HG03439 (cell line): Measurements from ENCODE around the gene ZBTB43.
"Not testable (repeated sequence)": the region's sequence is repeated elsewhere in the genome, so short reads cannot be mapped to it uniquely, and the experiment has no call there.

Experiments
- ATAC-seq: cut with Tn5 transposase; IDR thresholded peaks from one replicate; pipeline ENCODE4 v1.9.1; 2021; ENCODE audit warnings: mild to moderate bottlenecking, moderate library complexity; ENCODE audit not compliant: unreplicated experiment

Gene ZBTB43

GRCh38 chr9:126790561-126790960 lies 14.3 kb upstream of the ZBTB43 start:
- no peak for ATAC-seq

- no peak for ATAC-seq
Observed at GRCh38 chr9:126791406-126792230, 13.2 kb upstream of the ZBTB43 start.

GRCh38 chr9:126793686-126794417 lies 11.0 kb upstream of the ZBTB43 start:
- ATAC-seq: no peak

- no peak for ATAC-seq
Observed at GRCh38 chr9:126794441-126794840, 10.4 kb upstream of the ZBTB43 start.

GRCh38 chr9:126796758-126797157 lies 8.1 kb upstream of the ZBTB43 start:
- ATAC-seq: no peak

- ATAC-seq: no peak
Observed at GRCh38 chr9:126797903-126798302, 6.9 kb upstream of the ZBTB43 start.

GRCh38 chr9:126799034-126799433 lies 5.8 kb upstream of the ZBTB43 start:
- ATAC-seq: no peak

- ATAC-seq: no peak
Observed at GRCh38 chr9:126802318-126803059, 2.4 kb upstream of the ZBTB43 start.

GRCh38 chr9:126804198-126804695 lies 593 bp upstream of the ZBTB43 start:
- no peak for ATAC-seq

- ATAC-seq: peak; percentile 75
Observed at GRCh38 chr9:126805554-126806262, 868 bp downstream of the ZBTB43 start.

GRCh38 chr9:126806336-126806735 lies 1.5 kb downstream of the ZBTB43 start:
- no peak for ATAC-seq

- no peak for ATAC-seq
Observed at GRCh38 chr9:126809068-126809467, 4.2 kb downstream of the ZBTB43 start.

GRCh38 chr9:126810221-126810620 lies 5.4 kb downstream of the ZBTB43 start:
- ATAC-seq: not testable (repeated sequence)

GRCh38 chr9:126813072-126813471 lies 8.2 kb downstream of the ZBTB43 start:
- ATAC-seq: no peak

- no peak for ATAC-seq
Observed at GRCh38 chr9:126814091-126814490, 9.3 kb downstream of the ZBTB43 start.

- not testable (repeated sequence) for ATAC-seq
Observed at GRCh38 chr9:126817615-126818014, 12.8 kb downstream of the ZBTB43 start.

- ATAC-seq: no peak
Observed at GRCh38 chr9:126818482-126818881, 13.6 kb downstream of the ZBTB43 start.

- ATAC-seq: no peak
Observed at GRCh38 chr9:126819482-126819881, 14.6 kb downstream of the ZBTB43 start.

- no peak for ATAC-seq
Observed at GRCh38 chr9:126822278-126822677, 17.4 kb downstream of the ZBTB43 start.

- ATAC-seq: no peak
Observed at GRCh38 chr9:126822873-126823272, 18.0 kb downstream of the ZBTB43 start.

- ATAC-seq: not testable (repeated sequence)
Observed at GRCh38 chr9:126824052-126824451, 19.2 kb downstream of the ZBTB43 start.
